Left renal cortex interstitium (tissue), 4 donors: Measurements from ENCODE around the gene HERPUD1. TPM values are rescaled to one million over a fixed set of nuclear protein-coding genes. Genes with fewer than 3 reads are reported as not detected.
"Not testable (repeated sequence)": the region's sequence is repeated elsewhere in the genome, so short reads cannot be mapped to it uniquely, and the experiment has no call there.

Source experiments
- DNase-seq, 4 donors: peaks; one replicate each; pipeline ENCODE4 v3.0.0-alpha.2; 2013; ENCODE audit warnings: low read depth in 4 of 4, low spot score in 2 of 4, missing footprints in 1 of 4
- polyA plus RNA-seq, 4 donors: library from polyadenylated mRNA; unstranded; fragments of 120-200 nt; gene quantifications; one replicate each; pipeline ENCODE4 v1.2.1, GENCODE V29; 2013; ENCODE audit not compliant: insufficient read length in 4 of 4

The HERPUD1 gene
- 100 to 1,000 TPM; 110 to 132 (median 123) TPM for polyA plus RNA-seq

GRCh38 chr16:56931892-56932720, at the start of gene HERPUD1:
Gene HERPUD1 (plus strand): TSS chr16:56932142. CDS start chr16:56932245, 103 bp downstream.
- peak; percentile 77 to 96 (median 92) for DNase-seq

- DNase-seq, result no peak
These were observed 48.4 kb upstream of the HERPUD1 start for GRCh38 chr16:56883586-56883985.

DNA sequence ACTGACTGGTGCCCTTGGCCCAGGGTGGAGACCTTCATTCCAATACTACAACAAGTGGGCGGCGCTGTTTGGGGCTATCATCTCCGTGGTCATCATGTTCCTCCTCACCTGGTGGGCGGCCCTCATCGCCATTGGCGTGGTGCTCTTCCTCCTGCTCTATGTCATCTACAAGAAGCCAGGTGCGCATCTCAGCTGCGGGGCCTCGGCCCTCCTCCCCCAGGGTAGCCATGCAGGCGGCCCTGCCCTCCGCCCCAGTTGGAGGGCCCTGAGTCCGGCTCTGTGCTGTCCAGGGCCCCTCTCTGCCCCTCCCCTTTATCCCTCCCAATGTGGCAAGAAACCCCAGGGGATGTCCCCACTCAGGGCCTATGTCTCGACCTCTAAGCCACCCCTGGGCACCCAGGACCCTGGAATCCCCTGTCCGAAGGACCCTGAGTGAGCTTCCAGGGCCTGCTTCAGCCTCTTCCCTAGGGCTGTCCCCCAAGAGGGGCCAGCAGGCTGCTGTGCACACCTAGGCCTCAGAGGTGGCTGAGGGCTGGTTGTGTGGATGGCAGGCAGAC, 47.8 kb upstream of the HERPUD1 start:
- DNase-seq, result no peak

DNA sequence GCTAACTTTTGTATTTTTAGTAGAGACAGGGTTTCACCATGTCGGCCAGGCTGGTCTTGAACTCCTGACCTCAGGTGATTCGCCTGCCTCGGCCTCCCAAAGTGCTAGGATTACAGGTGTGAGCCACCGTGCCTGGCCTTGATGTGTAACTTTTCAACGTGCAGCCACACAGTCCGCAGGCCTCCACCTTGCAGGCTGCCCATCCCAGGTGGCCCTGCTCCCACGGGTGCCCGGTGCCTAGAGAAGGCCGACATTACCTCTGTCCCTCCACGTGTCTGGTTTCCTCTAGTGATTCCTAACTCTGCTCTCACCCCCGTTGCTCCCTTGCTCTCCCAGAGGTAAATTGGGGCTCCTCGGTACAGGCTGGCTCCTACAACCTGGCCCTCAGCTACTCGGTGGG, 47.0 kb upstream of the HERPUD1 start:
- DNase-seq, result not testable (repeated sequence)

GRCh38 chr16:56885446-56886162, 46.3 kb upstream of the HERPUD1 start:
- no peak for DNase-seq

GRCh38 chr16:56886296-56886695, 45.6 kb upstream of the HERPUD1 start:
- no peak for DNase-seq

- no peak for DNase-seq
These were observed 45.1 kb upstream of the HERPUD1 start for GRCh38 chr16:56886826-56887225.

- no peak for DNase-seq
These were observed 43.1 kb upstream of the HERPUD1 start for GRCh38 chr16:56888806-56889205.

- no peak for DNase-seq
These were observed 42.7 kb upstream of the HERPUD1 start for GRCh38 chr16:56889206-56889605.

DNA sequence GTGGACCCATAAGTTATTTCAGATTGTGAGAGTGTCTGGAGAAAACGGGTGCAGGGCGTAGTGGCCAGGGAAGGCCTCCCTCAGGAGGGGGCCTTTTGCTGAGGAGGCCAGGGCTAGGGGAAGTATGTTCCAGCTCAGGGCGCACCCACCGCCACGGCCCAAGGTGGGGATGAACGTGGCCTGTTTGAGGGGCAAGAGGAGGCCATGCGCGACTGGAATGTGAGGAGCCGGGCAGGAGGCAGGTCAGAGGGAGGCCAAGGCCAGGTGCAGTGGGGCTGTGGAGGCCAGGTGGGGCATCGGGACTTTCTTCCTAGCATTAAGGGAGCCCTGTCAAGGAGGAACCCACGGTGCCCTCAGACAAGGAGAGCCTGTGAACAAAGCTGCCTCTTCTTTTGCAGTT, 40.3 kb upstream of the HERPUD1 start:
- DNase-seq, result no peak

GRCh38 chr16:56892705-56893104, 39.2 kb upstream of the HERPUD1 start:
- no peak for DNase-seq

GRCh38 chr16:56894331-56894917, 37.5 kb upstream of the HERPUD1 start:
- DNase-seq, result no peak

DNA sequence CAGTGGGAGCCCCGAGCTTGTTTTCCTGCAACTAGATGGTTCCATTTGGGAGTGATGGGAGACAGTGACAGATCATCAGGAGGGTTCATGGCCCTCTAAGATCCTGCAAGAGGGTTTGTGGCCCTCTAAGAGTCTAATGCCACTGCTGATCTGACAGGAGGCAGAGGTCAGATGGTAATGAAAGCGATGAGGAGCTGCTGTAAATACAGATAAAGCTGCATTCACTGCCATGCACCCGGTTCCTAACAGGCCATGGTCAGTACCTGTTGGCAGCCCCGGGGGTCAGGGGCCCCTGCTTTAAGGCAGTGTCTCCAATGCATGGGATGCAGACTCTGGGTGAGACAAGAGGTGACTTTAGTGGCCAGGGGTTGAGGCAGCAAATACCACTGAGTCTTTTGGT, 36.1 kb upstream of the HERPUD1 start:
- DNase-seq, result no peak

- DNase-seq, result no peak
These were observed 35.7 kb upstream of the HERPUD1 start for GRCh38 chr16:56896244-56896643.

- no peak for DNase-seq
These were observed 34.7 kb upstream of the HERPUD1 start for GRCh38 chr16:56897026-56897799.

- no peak for DNase-seq
These were observed 33.1 kb upstream of the HERPUD1 start for GRCh38 chr16:56898847-56899246.

DNA sequence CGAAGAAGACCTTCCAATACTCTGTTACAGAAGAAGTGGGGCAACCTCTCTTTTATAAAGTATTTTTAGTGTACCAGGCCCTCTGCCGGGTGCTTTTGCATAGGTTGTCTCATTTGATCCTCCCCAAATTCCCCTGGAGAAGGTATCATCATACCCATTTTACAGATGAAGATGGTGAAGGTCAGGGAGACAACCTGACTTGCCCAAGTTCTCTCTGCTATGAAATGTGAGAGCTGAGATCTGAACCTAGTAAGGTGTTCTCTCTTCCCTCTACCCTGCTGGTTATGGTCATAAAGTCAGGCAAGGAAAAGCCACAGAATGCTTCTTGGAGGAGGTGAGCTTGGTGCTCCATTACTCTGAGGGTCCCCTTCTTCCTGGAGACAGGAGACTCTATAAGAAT, 28.1 kb upstream of the HERPUD1 start:
- no peak for DNase-seq

GRCh38 chr16:56907401-56907800, 24.5 kb upstream of the HERPUD1 start:
- DNase-seq, result no peak

DNA sequence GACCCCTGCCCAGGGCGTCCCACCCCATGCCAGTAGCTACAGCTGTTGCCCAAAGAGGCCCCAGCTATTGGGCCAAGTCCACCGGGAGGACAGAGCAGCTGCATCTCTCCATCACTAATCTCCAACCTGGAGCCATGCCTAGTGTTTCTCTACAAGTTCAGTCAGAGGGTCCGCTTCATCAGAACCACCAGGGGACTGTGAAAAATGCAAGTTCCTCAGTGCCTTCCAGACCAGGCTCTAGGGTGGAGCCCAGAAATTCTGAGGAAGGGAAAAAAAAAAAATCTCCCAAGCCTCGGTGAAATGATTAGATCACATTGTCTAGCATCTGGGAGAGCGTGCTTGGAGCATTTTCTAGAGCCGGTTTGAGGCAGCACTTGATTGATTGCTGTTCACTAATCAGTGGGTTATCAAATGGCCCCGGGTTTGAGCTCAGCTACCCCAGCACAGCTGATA, 22.4 kb upstream of the HERPUD1 start:
- DNase-seq, result no peak

DNA sequence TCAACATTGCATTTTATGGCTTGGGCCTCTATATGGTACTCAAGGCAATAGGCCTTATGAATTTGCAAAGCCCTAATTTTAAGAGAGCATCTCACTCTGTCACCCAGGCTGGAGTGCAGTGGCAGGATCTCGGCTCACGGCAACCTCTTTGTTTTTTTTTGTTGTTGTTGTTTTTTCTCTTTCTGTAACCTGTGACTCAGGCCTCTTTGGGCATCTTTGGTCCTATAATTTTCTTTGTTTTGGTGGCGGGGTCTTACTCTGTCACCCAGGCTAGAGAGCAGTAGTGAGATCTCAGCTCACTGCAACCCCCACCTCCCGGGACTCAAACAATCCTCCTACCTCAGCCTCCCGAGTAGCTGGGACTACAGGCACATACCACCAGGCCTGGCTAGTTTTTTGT, 21.8 kb upstream of the HERPUD1 start:
- DNase-seq, result no peak
